Subcutaneous adipose tissue (tissue), 4 donors: ENCODE results near the gene DGKH. TPM values are rescaled to one million over a fixed set of nuclear protein-coding genes. Genes with fewer than 3 reads are reported as not detected.

ENCODE experiments used
- total RNA-seq, 4 donors: library from RNA; depleted of rRNA; stranded (reverse); fragments of >200 nt; gene quantifications; one replicate each; pipeline ENCODE4 v1.1.0, GENCODE V29; 2016
- TF ChIP-seq, protein P1 (sequence below): fragments of 450-650 bp; IDR thresholded peaks from one replicate; pipeline ENCODE4 v1.5.1; 2016; ENCODE audit warnings: low read depth, mild to moderate bottlenecking, control low read depth, antibody characterized with exemption, moderate library complexity

Gene DGKH
- total RNA-seq, 4 donors from 2014 or later: 11.9 to 19.8 (median 13.5) TPM

DNA sequence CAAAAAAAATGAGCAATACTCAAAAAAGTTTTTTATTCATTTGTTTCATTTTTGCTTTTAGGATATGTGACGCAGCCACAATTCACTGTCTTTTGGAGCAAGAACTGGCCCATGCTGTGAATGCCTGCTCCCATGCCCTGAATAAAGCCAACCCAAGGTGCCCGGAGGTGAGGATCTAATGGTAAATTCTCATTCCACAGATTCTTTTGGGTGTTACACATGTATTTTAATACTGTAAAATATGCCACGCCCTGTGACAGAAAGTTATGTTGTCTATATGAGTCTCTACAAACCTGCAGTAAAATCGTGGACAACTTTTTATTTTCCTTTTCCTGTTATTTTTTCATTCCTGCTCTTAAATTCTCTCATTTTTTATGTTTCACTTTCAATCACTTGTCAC, 166.0 kb downstream of the DGKH start:
- TF ChIP-seq, protein P1, sequence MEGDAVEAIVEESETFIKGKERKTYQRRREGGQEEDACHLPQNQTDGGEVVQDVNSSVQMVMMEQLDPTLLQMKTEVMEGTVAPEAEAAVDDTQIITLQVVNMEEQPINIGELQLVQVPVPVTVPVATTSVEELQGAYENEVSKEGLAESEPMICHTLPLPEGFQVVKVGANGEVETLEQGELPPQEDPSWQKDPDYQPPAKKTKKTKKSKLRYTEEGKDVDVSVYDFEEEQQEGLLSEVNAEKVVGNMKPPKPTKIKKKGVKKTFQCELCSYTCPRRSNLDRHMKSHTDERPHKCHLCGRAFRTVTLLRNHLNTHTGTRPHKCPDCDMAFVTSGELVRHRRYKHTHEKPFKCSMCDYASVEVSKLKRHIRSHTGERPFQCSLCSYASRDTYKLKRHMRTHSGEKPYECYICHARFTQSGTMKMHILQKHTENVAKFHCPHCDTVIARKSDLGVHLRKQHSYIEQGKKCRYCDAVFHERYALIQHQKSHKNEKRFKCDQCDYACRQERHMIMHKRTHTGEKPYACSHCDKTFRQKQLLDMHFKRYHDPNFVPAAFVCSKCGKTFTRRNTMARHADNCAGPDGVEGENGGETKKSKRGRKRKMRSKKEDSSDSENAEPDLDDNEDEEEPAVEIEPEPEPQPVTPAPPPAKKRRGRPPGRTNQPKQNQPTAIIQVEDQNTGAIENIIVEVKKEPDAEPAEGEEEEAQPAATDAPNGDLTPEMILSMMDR: no peak

DNA sequence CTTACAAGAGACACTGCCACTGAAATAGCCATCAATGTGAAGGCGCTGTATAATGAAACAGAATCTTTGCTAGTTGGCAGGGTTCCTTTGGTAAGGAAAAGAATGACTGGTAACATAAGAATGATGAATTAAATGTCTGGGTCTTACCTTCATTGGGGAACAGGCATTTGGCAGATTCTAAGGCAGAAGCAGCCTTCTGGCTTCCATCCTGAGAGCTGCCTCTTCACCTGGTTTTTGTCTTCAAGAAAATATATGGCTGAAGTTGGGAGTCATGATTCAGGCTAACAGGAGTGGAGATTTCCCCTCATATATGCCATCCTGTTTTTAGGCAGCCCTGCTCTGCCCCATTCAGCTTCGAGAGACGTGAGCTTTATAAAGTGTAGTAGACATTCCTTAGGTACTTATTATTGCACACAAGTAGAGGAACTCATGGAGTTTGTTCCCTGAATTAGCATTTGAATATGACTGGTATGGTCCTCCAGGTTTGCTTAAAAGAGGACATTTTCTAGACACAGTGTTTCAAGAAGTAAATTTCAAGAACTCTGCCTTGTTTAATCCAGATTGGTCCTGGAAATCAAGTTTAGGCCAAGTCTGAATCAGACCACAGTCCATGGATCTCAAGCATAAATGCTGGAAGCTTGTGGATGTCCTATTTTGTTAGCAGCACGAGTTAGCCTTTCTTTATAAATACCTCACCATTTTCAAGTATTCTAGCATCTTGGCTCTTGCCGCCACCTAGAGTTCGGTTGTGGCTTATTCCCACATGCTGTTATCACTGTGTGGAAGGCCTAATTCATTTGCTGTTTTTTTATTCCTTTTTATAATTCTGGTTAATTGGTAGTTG, 167.4 kb downstream of the DGKH start:
- TF ChIP-seq, protein P1: no peak

DNA sequence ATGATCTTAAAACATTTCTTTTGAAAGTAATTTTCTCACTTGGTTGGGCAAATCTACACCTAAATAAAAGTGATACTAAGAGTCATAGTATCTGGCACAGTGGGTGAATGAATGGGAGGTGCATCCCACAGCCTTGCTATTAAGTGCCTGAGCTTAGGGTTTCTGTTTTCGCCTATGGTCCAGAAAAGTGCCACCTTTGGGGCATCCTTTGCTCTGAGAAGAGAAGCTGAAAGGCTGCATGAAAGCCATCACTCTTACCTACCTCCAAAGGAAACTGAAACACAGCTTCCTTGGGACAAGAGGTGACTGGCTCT, 167.9 kb downstream of the DGKH start:
- TF ChIP-seq, protein P1: no peak

DNA sequence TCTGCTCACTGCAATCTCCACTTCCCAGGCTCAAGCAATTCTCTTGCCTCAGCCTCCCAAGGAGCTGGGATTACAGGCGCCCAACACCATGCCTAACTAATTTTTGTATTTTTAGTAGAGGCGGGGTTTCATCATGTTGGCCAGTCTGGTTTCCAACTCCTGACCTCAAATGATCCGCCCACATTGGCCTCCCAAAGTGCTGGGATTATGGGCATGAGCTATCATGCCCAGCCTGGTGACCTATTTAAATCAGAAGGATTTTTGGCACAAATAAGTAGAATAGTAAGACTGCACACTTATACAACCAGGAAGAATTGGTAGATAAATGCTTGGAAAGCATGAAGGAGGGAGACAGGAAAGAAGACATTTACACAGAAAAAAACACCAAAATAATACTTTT, 170.1 kb downstream of the DGKH start:
- TF ChIP-seq, protein P1: no peak

DNA sequence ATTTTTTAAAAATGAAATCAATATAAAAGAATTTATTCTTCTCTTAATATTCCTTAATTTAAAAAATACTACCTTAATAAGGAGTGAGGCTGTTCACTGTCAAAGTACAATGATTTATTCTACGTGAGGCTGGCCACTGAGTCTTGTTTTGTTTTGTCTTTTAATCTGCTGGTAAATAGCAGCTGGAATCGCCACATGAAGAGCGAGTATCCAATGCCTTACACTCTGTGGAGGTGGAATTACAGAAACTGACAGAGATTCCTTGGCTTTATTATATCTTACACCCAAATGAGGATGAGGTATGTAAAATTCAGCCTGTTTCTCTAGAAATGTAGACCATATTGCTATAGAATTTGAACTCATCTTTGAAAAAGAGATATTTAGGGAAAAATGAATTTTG, 170.6 kb downstream of the DGKH start:
- TF ChIP-seq, protein P1: no peak

DNA sequence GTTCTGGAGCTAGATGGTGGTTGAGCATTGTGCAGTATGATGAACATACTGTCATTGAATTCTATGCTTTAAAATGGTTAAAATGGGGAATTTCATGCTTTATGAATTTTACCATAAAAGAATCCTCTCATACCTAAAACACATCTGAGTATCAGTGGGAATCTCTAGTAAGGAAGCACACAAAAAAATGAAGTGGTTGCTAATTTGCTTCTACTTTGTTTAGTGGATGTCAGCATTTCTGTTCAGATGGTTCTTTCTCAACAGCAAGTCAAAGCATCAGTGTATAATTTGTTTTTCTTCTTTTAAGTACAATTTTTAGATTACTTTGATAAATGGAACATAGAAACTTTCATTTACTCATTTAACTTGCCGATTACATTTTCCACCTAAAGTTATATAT, 171.4 kb downstream of the DGKH start:
- TF ChIP-seq, protein P1: no peak

DNA sequence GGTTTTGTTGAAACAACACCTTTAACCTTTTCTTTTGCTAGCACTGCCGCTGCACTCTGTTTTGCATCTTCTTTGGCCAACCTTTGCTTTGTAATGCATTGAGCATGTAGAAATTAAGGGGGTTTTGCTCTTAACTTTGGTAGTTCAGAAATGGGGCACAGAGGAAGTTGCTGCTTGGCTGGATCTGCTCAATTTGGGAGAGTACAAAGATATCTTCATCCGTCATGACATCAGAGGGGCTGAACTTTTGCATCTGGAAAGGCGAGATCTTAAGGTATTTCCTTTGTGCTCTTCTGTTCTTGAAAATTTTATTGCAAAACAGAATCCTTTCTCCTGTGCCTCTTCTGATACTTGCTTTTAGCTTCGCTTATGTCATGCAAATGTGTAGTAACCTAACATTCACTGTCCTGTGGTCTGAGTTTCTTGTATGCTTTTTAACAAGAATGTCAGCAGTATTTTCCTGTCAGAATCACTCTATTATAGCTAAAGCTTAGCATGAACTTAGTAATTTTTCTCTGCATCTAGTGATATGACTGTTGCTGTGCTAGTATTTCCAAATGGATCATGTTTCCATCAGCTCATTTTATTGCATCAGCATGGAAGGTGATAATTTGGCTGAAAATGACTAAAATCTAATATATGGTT, 172.8 kb downstream of the DGKH start:
- TF ChIP-seq, protein P1: no peak
